Adrenal gland (tissue), 5 donors: Measurements from ENCODE around the gene SYT1.

Source experiments
- CTCF ChIP-seq, 6 experiments: fragments of 450-650 bp in 4 of 6; fragments of 200-600 bp in 2 of 6; sonication (generic) in 1 of 6; IDR thresholded peaks; 1 replicate in 5 of 6; 2 replicates in 1 of 6; pipeline versions ENCODE4 v1.5.1 to v1.8.0; 2016 to 2021; ENCODE audit warnings: antibody characterized with exemption in 6 of 6, mild to moderate bottlenecking in 2 of 6, moderate library complexity in 1 of 6
- POLR2A ChIP-seq, 2 donors: fragments of 450-650 bp; IDR thresholded peaks; one replicate each; pipeline ENCODE4 v1.6.1; 2017; ENCODE audit warnings: antibody characterized with exemption in 2 of 2, mild to moderate bottlenecking in 2 of 2, moderate library complexity in 1 of 2
- donor health status: DM: no; HTN: no; CAD: no.

- TF ChIP-seq CTCF (IDR thresholded peaks at IDR 0.05) = no peak
- no peak for TF ChIP-seq POLR2A (IDR thresholded peaks at IDR 0.05)
These were observed 135.9 kb downstream of the SYT1 start for GRCh38 chr12:79000501-79000900.
